ENCODE results near the gene ADGRG3.

Gene ADGRG3

GRCh38 chr16:57675741-57676551, 7.8 kb downstream of the ADGRG3 start:
- H3K9me3 ChIP-seq (ENCODE audit: control insufficient read depth, insufficient read depth, low read length): no peaks in the 10 kb centered on the region
- H3K27me3 ChIP-seq (ENCODE audit: control insufficient read depth, insufficient read depth, low read length): no peaks in the 10 kb centered on the region
- peaks cover 2% of the 10 kb centered on the region; the same call in 1 of the 2 replicates for H3K4me1 ChIP-seq (ENCODE audit: control insufficient read depth, insufficient read depth, low read length)
- peak; percentile 27 for DNase-seq (ENCODE audit: low read depth, low spot score)
- no peak overlapping the region for H3K27ac ChIP-seq (ENCODE audit: low read length)
- H3K4me3 ChIP-seq (ENCODE audit: low read length): no peak overlapping the region
- no peaks in the 10 kb centered on the region for H3K36me3 ChIP-seq (ENCODE audit: control insufficient read depth, insufficient read depth, low read length)
- WGBS (ENCODE audit: insufficient coverage, insufficient read length): no CpG with 5 or more reads among the region's 12 CpGs

- no peaks in the 10 kb centered on the region for H3K27me3 ChIP-seq (ENCODE audit: control insufficient read depth, insufficient read depth, low read length)
- no peak for DNase-seq (ENCODE audit: low read depth, low spot score)
- no peak overlapping the region for H3K27ac ChIP-seq (ENCODE audit: low read length)
- peaks cover 2% of the 10 kb centered on the region; the same call in 1 of the 2 replicates for H3K4me1 ChIP-seq (ENCODE audit: control insufficient read depth, insufficient read depth, low read length)
- no peak overlapping the region for H3K4me3 ChIP-seq (ENCODE audit: low read length)
- no peaks in the 10 kb centered on the region for H3K9me3 ChIP-seq (ENCODE audit: control insufficient read depth, insufficient read depth, low read length)
- no peaks in the 10 kb centered on the region for H3K36me3 ChIP-seq (ENCODE audit: control insufficient read depth, insufficient read depth, low read length)
- WGBS (ENCODE audit: insufficient coverage, insufficient read length): no CpG with 5 or more reads among the region's 4 CpGs
These were observed 8.5 kb downstream of the ADGRG3 start for GRCh38 chr16:57676553-57677085.

- H3K9me3 ChIP-seq (ENCODE audit: control insufficient read depth, insufficient read depth, low read length): no peaks in the 10 kb centered on the region
- no peak for DNase-seq (ENCODE audit: low read depth, low spot score)
- no peak overlapping the region for H3K4me3 ChIP-seq (ENCODE audit: low read length)
- H3K27ac ChIP-seq (ENCODE audit: low read length): no peak overlapping the region
- H3K36me3 ChIP-seq (ENCODE audit: control insufficient read depth, insufficient read depth, low read length): no peaks in the 10 kb centered on the region
- peaks cover 2% of the 10 kb centered on the region; the same call in 1 of the 2 replicates for H3K4me1 ChIP-seq (ENCODE audit: control insufficient read depth, insufficient read depth, low read length)
- H3K27me3 ChIP-seq (ENCODE audit: control insufficient read depth, insufficient read depth, low read length): no peaks in the 10 kb centered on the region
- no CpG with 5 or more reads among the region's 14 CpGs for WGBS (ENCODE audit: insufficient coverage, insufficient read length)
These were observed 9.7 kb downstream of the ADGRG3 start for GRCh38 chr16:57677622-57678369.

DNA sequence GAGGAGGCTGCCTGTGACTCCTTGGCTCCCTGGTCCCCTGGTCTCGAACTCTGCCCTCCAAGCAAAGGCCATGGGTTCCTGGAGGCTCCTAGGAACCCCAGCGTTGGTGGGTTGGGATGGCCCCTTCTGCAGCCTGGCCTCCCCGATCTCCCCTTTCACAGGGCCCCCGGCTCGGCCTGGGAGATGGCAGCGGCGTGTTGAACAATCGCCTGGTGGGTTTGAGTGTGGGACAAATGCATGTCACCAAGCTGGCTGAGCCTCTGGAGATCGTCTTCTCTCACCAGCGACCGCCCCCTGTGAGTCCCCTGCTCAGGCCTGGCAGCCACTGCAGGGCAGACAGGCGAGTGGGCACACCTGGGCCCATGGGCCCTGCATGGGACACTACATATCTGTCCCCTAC, 10.9 kb downstream of the ADGRG3 start:
- no peaks in the 10 kb centered on the region for H3K9me3 ChIP-seq (ENCODE audit: control insufficient read depth, insufficient read depth, low read length)
- DNase-seq (ENCODE audit: low read depth, low spot score): no peak

DNA sequence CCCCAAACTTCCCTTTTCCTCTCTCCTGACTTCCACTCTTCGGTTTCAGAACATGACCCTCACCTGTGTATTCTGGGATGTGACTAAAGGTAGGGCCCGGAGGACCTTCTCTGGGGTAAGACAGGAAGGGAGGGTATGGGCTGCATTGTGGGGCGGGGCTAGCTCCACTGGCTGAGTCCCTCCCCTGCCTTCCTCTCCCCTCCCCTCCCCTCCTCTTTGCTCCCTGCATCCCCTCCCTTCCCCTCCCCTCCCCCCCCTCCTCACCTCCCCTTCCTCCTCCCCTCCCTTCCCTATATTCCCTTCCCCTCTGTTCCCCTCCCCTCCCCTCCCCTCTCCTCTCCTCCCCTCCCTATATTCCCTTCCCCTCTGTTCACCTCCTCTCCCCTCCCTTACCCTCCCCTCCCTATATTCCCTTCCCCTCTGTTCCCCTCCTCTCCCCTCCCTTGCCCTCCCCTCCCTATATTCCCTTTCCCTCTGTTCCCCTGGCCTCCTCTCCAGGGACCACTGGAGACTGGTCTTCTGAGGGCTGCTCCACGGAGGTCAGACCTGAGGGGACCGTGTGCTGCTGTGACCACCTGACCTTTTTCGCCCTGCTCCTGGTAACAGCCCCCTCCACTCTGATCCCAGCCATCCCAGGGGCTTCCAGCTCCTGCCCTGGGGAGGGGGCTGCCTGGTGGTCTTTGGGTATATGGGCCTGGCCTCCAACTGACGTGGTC, 11.8 kb downstream of the ADGRG3 start:
- no peak for DNase-seq (ENCODE audit: low read depth, low spot score)
- no peaks in the 10 kb centered on the region for H3K36me3 ChIP-seq (ENCODE audit: control insufficient read depth, insufficient read depth, low read length)
- H3K4me3 ChIP-seq (ENCODE audit: low read length): no peak overlapping the region
- H3K9me3 ChIP-seq (ENCODE audit: control insufficient read depth, insufficient read depth, low read length): no peaks in the 10 kb centered on the region
- no peak overlapping the region for H3K27ac ChIP-seq (ENCODE audit: low read length)
- WGBS (ENCODE audit: insufficient coverage, insufficient read length): no CpG with 5 or more reads among the region's 7 CpGs
- H3K4me1 ChIP-seq (ENCODE audit: control insufficient read depth, insufficient read depth, low read length): peaks cover 2% of the 10 kb centered on the region; the same call in 1 of the 2 replicates
- H3K27me3 ChIP-seq (ENCODE audit: control insufficient read depth, insufficient read depth, low read length): no peaks in the 10 kb centered on the region

More for the DNA sequence above, 10.9 kb downstream of the ADGRG3 start:
- H3K27ac ChIP-seq (ENCODE audit: low read length): no peak overlapping the region
- no peak overlapping the region for H3K4me3 ChIP-seq (ENCODE audit: low read length)
- no CpG with 5 or more reads among the region's 12 CpGs for WGBS (ENCODE audit: insufficient coverage, insufficient read length)
- no peaks in the 10 kb centered on the region for H3K36me3 ChIP-seq (ENCODE audit: control insufficient read depth, insufficient read depth, low read length)
- H3K4me1 ChIP-seq (ENCODE audit: control insufficient read depth, insufficient read depth, low read length): peaks cover 2% of the 10 kb centered on the region; the same call in 1 of the 2 replicates
- H3K27me3 ChIP-seq (ENCODE audit: control insufficient read depth, insufficient read depth, low read length): no peaks in the 10 kb centered on the region

DNA sequence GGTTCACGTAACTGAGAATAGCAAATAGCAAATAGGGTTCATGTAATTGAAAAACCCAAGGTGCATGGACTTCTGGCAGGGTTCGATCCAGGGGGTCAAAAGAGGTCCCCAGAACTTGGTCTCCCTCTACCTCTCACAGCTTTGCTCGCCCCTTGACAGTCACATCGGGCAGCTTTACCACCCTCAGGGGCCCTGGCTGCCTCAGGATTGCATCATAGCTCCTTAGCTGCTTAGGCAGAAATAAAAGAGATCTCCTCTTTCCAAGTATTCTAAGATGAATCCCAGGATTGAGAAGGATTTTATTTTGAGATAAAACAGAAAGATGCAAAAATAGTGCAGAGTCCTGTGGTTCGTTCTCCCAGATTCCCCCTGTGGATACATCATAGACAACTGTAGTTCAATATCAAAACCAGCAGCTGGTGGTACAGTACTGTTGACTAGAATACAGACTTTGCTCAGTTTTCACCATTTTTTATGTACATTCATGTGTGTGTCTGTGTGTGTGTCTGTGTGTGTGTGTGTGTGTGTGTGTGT, 12.8 kb downstream of the ADGRG3 start:
- Histone ChIP-seq H3K36me3 (ENCODE audit: control insufficient read depth, insufficient read depth, low read length) (no peaks in the 10 kb centered on the region), H3K4me1 (ENCODE audit: control insufficient read depth, insufficient read depth, low read length) (peaks cover 2% of the 10 kb centered on the region; the same call in 1 of the 2 replicates), H3K27me3 (ENCODE audit: control insufficient read depth, insufficient read depth, low read length) (no peaks in the 10 kb centered on the region), H3K9me3 (ENCODE audit: control insufficient read depth, insufficient read depth, low read length) (no peaks in the 10 kb centered on the region), H3K4me3 (ENCODE audit: low read length) (no peak overlapping the region), H3K27ac (ENCODE audit: low read length) (no peak overlapping the region)
- no peak for DNase-seq (ENCODE audit: low read depth, low spot score)
- no CpG with 5 or more reads among the region's 5 CpGs for WGBS (ENCODE audit: insufficient coverage, insufficient read length)

DNA sequence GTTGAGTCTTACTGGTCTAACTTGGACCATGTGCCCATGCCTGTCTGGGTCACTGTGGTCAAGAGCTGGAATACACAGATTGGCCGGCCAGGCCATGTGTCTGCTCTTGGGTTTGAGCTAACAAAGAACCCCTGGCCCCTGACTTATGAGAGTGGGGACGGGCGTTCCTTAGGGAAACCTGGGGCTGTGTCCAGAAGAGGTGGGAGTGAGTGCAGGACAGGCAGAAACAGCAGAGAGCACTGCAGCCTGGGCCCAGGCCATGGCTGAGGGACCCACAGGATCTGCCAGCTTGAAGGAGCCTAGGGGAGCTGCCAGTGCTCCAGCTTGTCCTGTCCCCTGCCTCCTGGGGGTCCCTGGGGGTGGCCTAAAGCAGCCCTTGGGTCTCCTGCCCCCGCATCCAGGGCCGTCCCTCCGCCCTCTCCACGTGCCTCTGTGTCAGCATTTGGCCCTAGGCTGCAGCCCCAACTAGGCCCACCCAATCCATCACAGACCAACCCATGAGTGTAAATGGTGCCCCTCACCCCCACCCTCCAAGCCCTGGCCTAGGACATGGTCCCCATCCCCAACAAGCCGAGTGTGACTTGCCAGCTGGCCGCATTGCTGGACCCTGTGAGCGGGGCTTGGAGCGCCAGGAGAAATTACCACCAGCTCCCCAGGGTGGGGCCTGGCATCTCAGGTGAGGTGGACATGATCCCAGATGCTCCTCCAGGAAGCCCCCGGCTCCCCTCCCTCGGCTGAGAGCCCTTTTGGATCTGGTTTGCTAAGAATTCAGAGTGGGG, 14.0 kb downstream of the ADGRG3 start:
- WGBS (ENCODE audit: insufficient coverage, insufficient read length): no CpG with 5 or more reads among the region's 13 CpGs
- Histone ChIP-seq H3K4me1 (ENCODE audit: control insufficient read depth, insufficient read depth, low read length) (peaks cover 2% of the 10 kb centered on the region; the same call in 1 of the 2 replicates), H3K27me3 (ENCODE audit: control insufficient read depth, insufficient read depth, low read length) (no peaks in the 10 kb centered on the region)

GRCh38 chr16:57682809-57683635, 14.9 kb downstream of the ADGRG3 start:
- no peaks in the 10 kb centered on the region; the same call in 1 of the 2 replicates for H3K4me1 ChIP-seq (ENCODE audit: control insufficient read depth, insufficient read depth, low read length)

More for the DNA sequence above, 14.0 kb downstream of the ADGRG3 start:
- H3K9me3 ChIP-seq (ENCODE audit: control insufficient read depth, insufficient read depth, low read length): no peaks in the 10 kb centered on the region
- H3K4me3 ChIP-seq (ENCODE audit: low read length): no peak overlapping the region
- no peaks in the 10 kb centered on the region for H3K36me3 ChIP-seq (ENCODE audit: control insufficient read depth, insufficient read depth, low read length)
- no peak for DNase-seq (ENCODE audit: low read depth, low spot score)
- H3K27ac ChIP-seq (ENCODE audit: low read length): no peak overlapping the region

More at GRCh38 chr16:57682809-57683635, 14.9 kb downstream of the ADGRG3 start:
- DNase-seq (ENCODE audit: low read depth, low spot score): no peak
- no peaks in the 10 kb centered on the region for H3K9me3 ChIP-seq (ENCODE audit: control insufficient read depth, insufficient read depth, low read length)
- no peak overlapping the region for H3K27ac ChIP-seq (ENCODE audit: low read length)
- H3K27me3 ChIP-seq (ENCODE audit: control insufficient read depth, insufficient read depth, low read length): no peaks in the 10 kb centered on the region
- no peak overlapping the region for H3K4me3 ChIP-seq (ENCODE audit: low read length)
- H3K36me3 ChIP-seq (ENCODE audit: control insufficient read depth, insufficient read depth, low read length): no peaks in the 10 kb centered on the region
- no CpG with 5 or more reads among the region's 11 CpGs for WGBS (ENCODE audit: insufficient coverage, insufficient read length)
